HCT116 (cell line): ENCODE results near the gene LSS. TPM values are rescaled to one million over a fixed set of nuclear protein-coding genes. Genes with fewer than 3 reads are reported as not detected.

Experiments
- ATAC-seq: fragments of 200-7000 bp; cut with Tn5 transposase; 2 replicates; pipeline ENCODE4 v1.9.1; 2020; ENCODE audit warnings: mild to moderate bottlenecking, moderate library complexity
- BruUV-seq: library from RNA; stranded (reverse); fragments of 400-500 nt; replicated peaks from 2 replicates; lab custom pipeline; 2021; lab: Mats Ljungman, UMichigan
- CTCF ChIA-PET: fragments of 300-600 bp; sonication (Branson Sonifier 250); formaldehyde crosslinking; loops from one replicate; lab custom pipeline; 2021; ENCODE audit warnings: antibody characterized with exemption; lab: Charles Lee
- POLR2A ChIA-PET: fragments of 300-600, 350-600 bp; sonication (Branson Sonifier 250); formaldehyde crosslinking; loops from one replicate; lab custom pipeline; 2021; ENCODE audit warnings: antibody characterized with exemption; lab: Charles Lee
- RAD21 ChIA-PET, 2 experiments: fragments of 300-600 bp; sonication (Branson Sonifier 250); formaldehyde crosslinking; loops; one replicate each; lab custom pipeline; 2023; ENCODE audit warnings: low total read pairs in 2 of 2; ENCODE audit not compliant: uncharacterized antibody in 2 of 2, unreplicated experiment in 2 of 2, low non-redundant PET in 1 of 2; lab: Charles Lee
- DNase-seq: peaks from one replicate; pipeline ENCODE4 v3.0.0-alpha.2; 2010; ENCODE audit warnings: low read depth, low spot score
- H2AFZ ChIP-seq: fragments of 200-600 bp; shearing (Covaris generic), sonication (generic); 2 replicates; pipeline ENCODE4 v1.6.1; 2017; ENCODE audit warnings: low read depth, mixed run types, mixed read lengths, antibody characterized with exemption, low read length; ENCODE audit not compliant: poor library complexity, severe bottlenecking
- H3K27ac ChIP-seq: 2 replicates; pipeline ENCODE4 v1.5.1; 2012; ENCODE audit warnings: low read depth, low read length
- H3K27me3 ChIP-seq: fragments of 200-600 bp; sonication (generic); 2 replicates; pipeline ENCODE4 v1.6.1; 2016; ENCODE audit warnings: mixed run types, low read length, mixed read lengths; ENCODE audit not compliant: insufficient read depth
- H3K36me3 ChIP-seq, 2 experiments: fragments of 200-500 bp in 1 of 2; fragments of 200-600 bp in 1 of 2; sonication (Bioruptor generic) in 1 of 2; sonication (generic) in 1 of 2; 2 replicates each; pipeline versions ENCODE4 v1.5.1 to v1.6.1; 2014 to 2016; ENCODE audit warnings: low read length in 2 of 2, inconsistent platforms in 1 of 2, mixed read lengths in 1 of 2, mixed run types in 1 of 2; ENCODE audit not compliant: insufficient read depth in 2 of 2, control insufficient read depth in 1 of 2
- H3K4me1 ChIP-seq, 2 experiments: fragments of 200-600 bp in 1 of 2; sonication (generic) in 1 of 2; 2 replicates each; pipeline versions ENCODE4 v1.5.1 to v1.6.1; 2012 to 2017; ENCODE audit warnings: low read length in 2 of 2, inconsistent platforms in 1 of 2, mild to moderate bottlenecking in 1 of 2, mixed read lengths in 1 of 2, mixed run types in 1 of 2, moderate library complexity in 1 of 2; ENCODE audit not compliant: insufficient read depth in 2 of 2, control insufficient read depth in 1 of 2
- H3K4me2 ChIP-seq: fragments of 200-600 bp; sonication (generic); 2 replicates; pipeline ENCODE4 v1.6.1; 2017; ENCODE audit warnings: mixed run types, low read length, mixed read lengths
- H3K4me3 ChIP-seq, 2 experiments: fragments of 200-600 bp in 1 of 2; sonication (generic) in 1 of 2; replicated peaks in 1 of 2; 2 replicates each; pipeline ENCODE4 v1.5.1; 2011 to 2016; ENCODE audit warnings: low read length in 2 of 2, control low read depth in 1 of 2, low read depth in 1 of 2, mild to moderate bottlenecking in 1 of 2, mixed read lengths in 1 of 2, mixed run types in 1 of 2
- H3K79me2 ChIP-seq: fragments of 200-600 bp; sonication (generic); 2 replicates; pipeline ENCODE4 v1.6.1; 2017; ENCODE audit warnings: mild to moderate bottlenecking, mixed run types, low read length, moderate library complexity, mixed read lengths; ENCODE audit not compliant: insufficient read depth
- H3K9ac ChIP-seq: fragments of 200-600 bp; sonication (generic); 2 replicates; pipeline ENCODE4 v1.6.1; 2016; ENCODE audit warnings: low read length, mixed read lengths
- H3K9me2 ChIP-seq: fragments of 200-600 bp; sonication (generic), shearing (Covaris generic); 2 replicates; pipeline ENCODE4 v1.6.1; 2017; ENCODE audit warnings: mixed run types, mild to moderate bottlenecking, moderate library complexity; ENCODE audit not compliant: insufficient read depth
- H3K9me3 ChIP-seq, 2 experiments: fragments of 200-500 bp in 1 of 2; fragments of 200-600 bp in 1 of 2; sonication (Bioruptor generic) in 1 of 2; sonication (generic) in 1 of 2; 2 replicates each; pipeline ENCODE4 v1.6.1; 2014 to 2017; ENCODE audit warnings: low read length in 2 of 2, mixed read lengths in 2 of 2, inconsistent platforms in 1 of 2, low read depth in 1 of 2, mild to moderate bottlenecking in 1 of 2, mixed run types in 1 of 2, moderate library complexity in 1 of 2; ENCODE audit not compliant: control insufficient read depth in 1 of 2, insufficient read depth in 1 of 2
- H4K20me1 ChIP-seq: fragments of 200-600 bp; sonication (generic), shearing (Covaris generic); 2 replicates; pipeline ENCODE4 v1.6.1; 2017; ENCODE audit warnings: mixed run types, mild to moderate bottlenecking, moderate library complexity; ENCODE audit not compliant: insufficient read depth
- ATF3 ChIP-seq: IDR thresholded peaks from 2 replicates; pipeline ENCODE4 v1.6.1; 2012
- CEBPB ChIP-seq: IDR thresholded peaks from 2 replicates; pipeline ENCODE4 v1.6.1; 2012; ENCODE audit warnings: low read depth
- EGR1 ChIP-seq: IDR thresholded peaks from 2 replicates; pipeline ENCODE4 v1.6.1; 2012; ENCODE audit warnings: low read depth
- EZH2phosphoT487 ChIP-seq: fragments of 200-600 bp; IDR thresholded peaks from 2 replicates; pipeline ENCODE4 v1.6.1; 2018; ENCODE audit warnings: antibody characterized with exemption, borderline replicate concordance
- FOSL1 ChIP-seq: IDR thresholded peaks from 2 replicates; pipeline ENCODE4 v1.6.1; 2012; ENCODE audit warnings: low read depth
- POLR2A ChIP-seq: IDR thresholded peaks from 2 replicates; pipeline ENCODE4 v1.7.0; 2011; ENCODE audit warnings: borderline replicate concordance; ENCODE audit not compliant: insufficient read depth, insufficient read length; ENCODE audit errors: extremely low read depth
- POLR2AphosphoS5 ChIP-seq: IDR thresholded peaks from 2 replicates; pipeline ENCODE4 v1.6.1; 2011; ENCODE audit warnings: mild to moderate bottlenecking, low read depth, low read length, moderate library complexity
- SP1 ChIP-seq: IDR thresholded peaks from 2 replicates; pipeline ENCODE4 v1.6.1; 2012; ENCODE audit warnings: low read depth
- SRF ChIP-seq: IDR thresholded peaks from 2 replicates; pipeline ENCODE4 v1.6.1; 2012; ENCODE audit warnings: low read depth
- TCF7L2 ChIP-seq: IDR thresholded peaks from 2 replicates; pipeline ENCODE4 v1.7.0; 2011; ENCODE audit warnings: borderline replicate concordance, inconsistent platforms; ENCODE audit not compliant: insufficient read depth, insufficient read length; ENCODE audit errors: extremely low read depth
- intact Hi-C: fragments of 100-400 bp; cut with micrococcal nuclease; formaldehyde crosslinking; loops from 2 replicates; pipeline ENCODE4 v1.10.0; 2022
- total RNA-seq: library from RNA; stranded (reverse); gene quantifications from one replicate; pipeline ENCODE4 v1.2.1, GENCODE V29; 2021; ENCODE audit not compliant: unreplicated experiment
- TF ChIP-seq, protein P1 (sequence below): IDR thresholded peaks from 2 replicates; pipeline ENCODE4 v1.6.1; 2012

LSS gene
- total RNA-seq, 1 experiment from 2014 or later = 44.7 TPM

DNA sequence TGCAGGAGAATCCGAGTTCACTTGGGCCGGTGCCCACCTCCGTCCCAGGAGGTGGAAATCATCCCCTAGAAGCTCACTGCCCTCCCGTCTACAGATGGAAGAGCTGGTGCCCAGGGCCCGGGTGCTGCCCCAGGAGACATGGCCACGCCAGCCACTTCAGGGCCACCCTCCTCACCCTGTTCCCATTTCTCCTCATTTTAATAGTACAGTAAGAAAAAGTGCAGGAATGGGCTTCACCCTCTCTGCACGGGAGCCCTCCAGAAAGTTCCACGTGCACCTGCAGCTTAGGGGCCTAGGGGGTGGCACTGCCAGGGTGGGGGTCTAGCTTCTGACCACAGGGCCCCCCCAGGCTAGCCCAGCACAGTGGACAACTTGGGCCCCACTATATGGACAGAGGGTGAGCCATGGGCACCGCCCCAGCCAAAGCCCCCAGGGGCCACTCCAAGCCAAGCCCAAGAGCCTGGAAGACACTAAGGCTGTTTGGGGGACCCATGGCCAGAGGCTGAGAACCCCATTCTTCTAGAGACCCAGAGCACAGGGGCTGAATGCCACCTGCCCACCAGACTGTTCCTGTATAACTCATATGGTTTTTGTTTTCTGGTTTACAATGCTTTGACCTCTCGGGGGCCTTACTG, 69.8 kb downstream of the LSS start:
- Histone ChIP-seq H3K4me3 (no peak overlapping the region), H4K20me1 (no peaks in the 10 kb centered on the region), H3K4me1 (no peaks in the 10 kb centered on the region), H3K9me2 (no peaks in the 10 kb centered on the region), H3K27me3 (no peaks in the 10 kb centered on the region), H3K9me3 (no peaks in the 10 kb centered on the region), H3K9ac (no peak overlapping the region), H3K36me3 (no peaks in the 10 kb centered on the region), H3K4me2 (no peak overlapping the region), H2AFZ (no peak overlapping the region), H3K27ac (no peak overlapping the region), H3K79me2 (no peaks in the 10 kb centered on the region)
- no peak for TF ChIP-seq EGR1
- no peak for TF ChIP-seq SP1
- TF ChIP-seq, protein P1, sequence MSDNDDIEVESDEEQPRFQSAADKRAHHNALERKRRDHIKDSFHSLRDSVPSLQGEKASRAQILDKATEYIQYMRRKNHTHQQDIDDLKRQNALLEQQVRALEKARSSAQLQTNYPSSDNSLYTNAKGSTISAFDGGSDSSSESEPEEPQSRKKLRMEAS = no peak
- no peak for TF ChIP-seq FOSL1
- TF ChIP-seq POLR2AphosphoS5 = no peak
- TF ChIP-seq CEBPB = no peak
- no peak for TF ChIP-seq EZH2phosphoT487
- TF ChIP-seq TCF7L2 = no peak
- no peak for TF ChIP-seq ATF3
- TF ChIP-seq SRF = no peak
- no peak for TF ChIP-seq POLR2A
- no peak for ATAC-seq
- ChIA-PET CTCF (interaction anchor here (1.6 kb wide), 1 partner anchor 185 kb away, joined by 3 read pairs; no protein-coding TSS in a partner anchor), RAD21 (interaction anchor here in 1 of 2 experiments (0.5 kb wide), 1 partner anchor 11 kb away, joined by 5 read pairs; no protein-coding TSS in a partner anchor), POLR2A (no interaction called here)
- no peak for DNase-seq
- intact Hi-C loops = no loop called here
- BruUV-seq = no TSS peak
